Fibroblast of the aortic adventitia (primary cell): ENCODE results near the gene IGBP1. TPM values are rescaled to one million over a fixed set of nuclear protein-coding genes. Genes with fewer than 3 reads are reported as not detected.
"Not testable (repeated sequence)": the region's sequence is repeated elsewhere in the genome, so short reads cannot be mapped to it uniquely, and the experiment has no call there.

Experiments used
- DNase-seq: peaks from one replicate; pipeline ENCODE4 v3.0.0-alpha.2; 2010; ENCODE audit warnings: low read depth
- H3K4me3 ChIP-seq: 2 replicates; pipeline ENCODE4 v1.5.1; 2011; ENCODE audit warnings: low read depth, mild to moderate bottlenecking, control low read depth, low read length, moderate library complexity
- CTCF ChIP-seq: IDR thresholded peaks from 2 replicates; pipeline ENCODE4 v1.5.1; 2011; ENCODE audit warnings: mild to moderate bottlenecking, low read length, control low read depth, inconsistent platforms; ENCODE audit not compliant: insufficient read depth
- total RNA-seq: library from RNA; depleted of rRNA; stranded (reverse); fragments of >200 nt; gene quantifications from 2 replicates; pipeline ENCODE4 v1.2.3, GENCODE V29; 2012; ENCODE audit warnings: low replicate concordance

The IGBP1 gene
- total RNA-seq, 1 donor: 64.6 TPM

GRCh38 chrX:70096052-70096451 is 37.2 kb upstream of the IGBP1 start:
- peak; percentile 21 for DNase-seq
- peak; percentile 36 for TF ChIP-seq CTCF

GRCh38 chrX:70105229-70105628 is 28.0 kb upstream of the IGBP1 start:
- DNase-seq: no peak
- H3K4me3 ChIP-seq: no peak overlapping the region
- TF ChIP-seq CTCF: no peak

More at GRCh38 chrX:70096052-70096451, 37.2 kb upstream of the IGBP1 start:
- H3K4me3 ChIP-seq: no peak overlapping the region

GRCh38 chrX:70111436-70112026 is 21.7 kb upstream of the IGBP1 start:
- H3K4me3 ChIP-seq, DNase-seq: not testable (repeated sequence)

- no peak overlapping the region for H3K4me3 ChIP-seq
- TF ChIP-seq CTCF: no peak
- no peak for DNase-seq
These were observed 15.5 kb upstream of the IGBP1 start for GRCh38 chrX:70117738-70118137.

- not testable (repeated sequence) for DNase-seq, H3K4me3 ChIP-seq
These were observed 10.2 kb upstream of the IGBP1 start for GRCh38 chrX:70123014-70123413.

DNA sequence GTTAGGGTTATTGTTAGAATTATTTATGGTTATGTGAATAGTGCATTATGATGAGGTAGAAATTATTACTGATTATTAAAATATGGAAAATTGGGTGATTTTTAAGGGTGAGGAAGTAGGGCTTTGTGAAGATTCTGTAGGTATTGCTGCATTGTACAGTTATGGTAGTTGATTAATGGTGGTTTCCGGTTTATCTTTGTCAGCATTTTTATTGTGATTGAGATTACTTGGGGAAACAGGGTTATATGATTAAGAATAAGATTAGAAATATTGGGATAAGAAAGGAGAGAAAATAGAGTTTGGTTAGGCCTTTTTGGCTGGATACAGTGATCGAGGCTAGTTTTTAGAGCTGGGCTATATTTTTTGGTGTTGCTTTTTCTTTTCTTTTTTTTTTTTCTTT is 8.6 kb upstream of the IGBP1 start:
- H3K4me3 ChIP-seq: no peak overlapping the region
- no peak for TF ChIP-seq CTCF
- no peak for DNase-seq

DNA sequence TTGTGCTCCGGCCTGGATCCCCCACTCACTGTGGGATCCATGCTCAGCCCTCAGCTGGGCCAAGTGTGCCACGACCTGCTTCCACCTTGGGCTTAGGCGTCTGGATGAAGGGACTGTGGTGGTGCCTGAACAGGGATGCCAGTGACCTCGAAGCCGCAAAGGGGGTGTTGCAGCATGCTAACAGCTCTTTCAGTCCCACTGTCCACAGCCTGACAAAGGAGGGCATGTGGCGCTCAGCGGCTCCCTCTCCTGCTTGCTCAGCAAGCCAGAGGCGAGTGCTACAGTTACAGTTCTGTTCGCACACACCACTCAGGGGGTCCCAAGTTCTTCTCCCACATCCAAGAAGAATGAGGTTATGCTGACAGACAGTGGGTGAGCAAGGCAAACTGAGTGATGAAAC is 5.2 kb upstream of the IGBP1 start:
- TF ChIP-seq CTCF: no peak
- no peak for DNase-seq
- no peak overlapping the region for H3K4me3 ChIP-seq

- no peak overlapping the region for H3K4me3 ChIP-seq
- DNase-seq: peak; percentile 2
- no peak for TF ChIP-seq CTCF
These were observed 3.4 kb upstream of the IGBP1 start for GRCh38 chrX:70129816-70130215.
